HG03442 (cell line): ENCODE results near the gene NRN1L.
"Not testable (repeated sequence)": the region's sequence is repeated elsewhere in the genome, so short reads cannot be mapped to it uniquely, and the experiment has no call there.

ENCODE experiments used
- ATAC-seq: cut with Tn5 transposase; IDR thresholded peaks from one replicate; pipeline ENCODE4 v1.9.1; 2021; ENCODE audit warnings: mild to moderate bottlenecking, moderate library complexity; ENCODE audit not compliant: unreplicated experiment

NRN1L gene

DNA sequence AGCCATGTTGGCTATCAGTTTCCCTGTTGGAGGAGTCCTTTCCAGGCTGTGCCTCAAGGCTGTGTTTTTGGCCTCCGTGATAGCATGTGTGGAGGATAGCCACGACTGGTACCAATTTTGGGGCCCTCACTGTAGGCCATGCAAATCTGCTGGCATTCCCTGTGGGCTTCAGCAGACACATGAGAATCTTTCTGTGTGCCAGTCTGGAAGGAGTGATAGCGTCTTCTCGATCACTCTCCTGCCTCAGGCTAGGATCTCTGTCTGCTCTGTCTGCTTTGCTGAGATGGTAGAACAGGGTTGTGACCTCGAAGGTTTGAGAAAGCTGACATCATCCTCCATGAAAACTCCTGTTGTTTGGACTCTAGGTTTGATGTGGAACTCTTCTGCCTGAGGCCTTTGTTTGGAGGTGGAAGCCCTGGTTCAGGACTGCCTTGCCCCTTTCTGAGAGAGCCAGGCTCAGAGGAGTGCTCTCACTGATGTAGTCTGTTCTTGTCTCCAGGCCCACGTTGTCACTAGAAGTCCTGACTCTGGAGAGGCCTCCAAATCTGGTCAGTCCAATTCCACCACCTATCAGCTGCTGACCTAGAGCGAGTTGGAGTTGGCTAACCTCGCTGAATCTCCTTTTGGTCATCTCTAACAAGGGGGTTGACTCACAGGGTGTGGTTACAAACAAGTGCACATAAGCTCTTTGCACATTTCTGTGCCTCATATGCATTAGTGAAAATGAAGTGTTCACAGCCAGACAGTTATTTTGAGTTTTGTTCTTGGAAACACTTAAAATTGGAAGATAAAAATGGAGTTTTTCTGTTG is 23.9 kb upstream of the NRN1L start:
- ATAC-seq: no peak

DNA sequence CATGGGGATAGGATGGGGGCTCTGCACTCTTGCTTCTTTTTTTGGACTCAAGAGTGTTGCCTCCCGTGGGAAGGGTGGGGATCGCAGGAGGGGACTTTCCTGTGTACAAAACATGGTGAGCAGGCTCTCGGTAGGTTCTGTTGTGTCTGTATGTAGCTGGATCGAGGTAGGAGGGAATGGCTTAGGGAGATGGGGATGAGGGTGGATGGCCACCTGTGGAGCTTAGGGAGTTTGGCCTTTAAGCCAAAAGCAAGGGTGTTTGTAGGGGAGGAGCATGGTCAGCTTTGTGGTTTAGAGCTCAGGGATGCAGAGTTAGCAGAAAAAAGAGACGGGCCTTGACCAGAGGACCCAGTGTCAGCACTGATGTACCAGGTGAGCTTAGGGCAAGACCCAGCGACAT is 22.8 kb upstream of the NRN1L start:
- no peak for ATAC-seq

DNA sequence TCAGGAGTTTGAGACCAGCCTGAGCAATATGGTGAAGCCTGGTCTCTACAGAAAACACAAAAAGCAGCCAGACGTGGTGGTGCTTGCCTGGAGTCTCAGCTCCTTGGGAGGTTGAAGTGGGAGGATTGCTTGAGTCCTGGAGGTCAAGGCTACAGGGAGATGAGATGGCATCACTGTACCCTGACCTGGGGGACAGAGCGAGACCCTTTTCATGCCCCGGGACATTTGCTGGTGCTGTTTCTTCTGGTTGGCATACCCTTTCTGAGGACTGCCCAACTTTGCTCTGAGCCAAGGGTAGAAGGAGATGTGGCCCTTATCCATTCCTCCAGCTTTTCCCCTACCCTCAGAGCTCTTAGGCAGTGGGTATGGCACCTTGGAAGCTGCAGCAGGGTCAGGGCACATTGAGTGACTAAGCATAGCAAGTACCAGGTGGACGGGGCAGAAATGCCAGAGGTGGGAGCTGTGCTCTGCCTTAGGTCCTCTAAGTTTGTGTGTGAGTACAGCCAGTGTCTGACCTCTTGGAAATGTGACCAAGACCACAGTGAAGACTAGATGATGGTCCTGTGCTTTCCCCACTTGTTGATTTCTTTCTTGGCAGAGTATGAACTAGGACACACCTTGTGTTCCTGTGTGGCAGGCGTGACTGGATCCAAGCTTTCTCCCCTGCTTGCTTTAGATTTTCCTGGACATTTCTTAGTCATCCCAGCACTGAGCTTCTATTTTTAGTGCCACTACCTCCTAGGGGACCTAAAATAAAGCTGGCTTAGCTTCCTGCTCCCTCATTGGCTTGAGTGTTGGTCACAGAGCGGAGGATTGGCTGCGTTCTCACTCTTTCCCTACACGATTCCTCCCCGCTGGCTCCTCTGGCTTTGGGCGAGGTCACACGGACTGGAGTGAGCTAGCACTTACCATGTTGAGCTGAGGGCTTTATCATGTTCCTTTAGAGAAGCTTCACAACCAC is 21.8 kb upstream of the NRN1L start:
- no peak for ATAC-seq

DNA sequence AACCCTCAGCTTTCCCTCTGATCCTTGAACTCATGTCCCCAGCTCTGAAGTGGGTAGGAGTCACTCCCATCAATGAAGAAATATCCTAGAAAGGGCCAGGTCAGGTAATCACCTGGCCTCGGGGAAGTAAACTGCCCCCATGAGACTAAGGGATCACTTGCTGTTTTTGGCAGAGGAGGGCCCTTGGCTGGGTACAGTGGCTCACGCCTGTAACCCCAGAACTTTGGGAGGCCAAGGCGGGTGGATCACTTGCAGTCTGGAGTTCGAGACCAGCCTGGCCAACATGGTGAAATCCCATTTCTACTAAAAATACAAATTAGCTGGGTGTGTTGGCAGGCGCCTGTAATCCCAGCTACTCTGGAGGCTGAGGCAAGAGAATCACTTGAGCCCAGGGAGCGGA is 20.6 kb upstream of the NRN1L start:
- ATAC-seq: not testable (repeated sequence)

DNA sequence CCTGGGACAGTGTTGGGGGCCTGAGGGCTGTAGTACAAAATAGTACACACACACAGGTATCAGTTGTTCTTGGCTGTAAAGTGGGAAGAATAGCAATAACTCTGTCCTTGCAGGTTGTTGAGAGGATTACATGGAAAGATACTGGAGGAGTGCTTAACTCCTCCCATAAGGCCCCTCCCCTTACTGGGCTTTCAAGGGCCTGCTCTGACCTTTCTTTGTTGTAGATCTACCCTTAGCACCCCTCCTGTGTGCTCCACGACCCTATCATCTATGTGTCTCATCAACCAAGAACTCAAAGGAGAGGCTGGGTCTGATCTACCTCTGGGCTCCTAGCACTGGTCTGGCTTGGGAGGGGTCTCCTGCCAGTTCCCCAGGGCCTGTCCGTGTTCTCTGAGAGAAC is 20.1 kb upstream of the NRN1L start:
- no peak for ATAC-seq

DNA sequence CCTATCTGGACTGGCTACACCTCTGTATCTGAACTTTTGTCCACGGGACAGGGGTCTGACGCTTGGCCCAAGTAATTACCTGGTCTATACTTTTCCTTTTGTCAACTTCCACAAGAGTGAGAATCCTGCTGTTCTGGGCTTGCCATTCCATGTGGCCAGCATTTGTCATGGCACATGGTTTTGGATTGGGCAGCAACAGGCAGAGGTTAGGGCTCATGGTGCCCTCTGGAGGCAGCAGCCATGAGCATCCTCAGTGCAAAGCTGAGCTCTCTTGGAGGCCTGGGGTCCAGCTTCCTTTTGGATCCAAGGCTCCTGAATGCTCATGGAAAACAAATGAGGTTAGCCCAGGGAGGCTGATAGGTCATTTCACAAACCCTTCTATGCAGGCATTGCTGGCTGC is 19.4 kb upstream of the NRN1L start:
- no peak for ATAC-seq

DNA sequence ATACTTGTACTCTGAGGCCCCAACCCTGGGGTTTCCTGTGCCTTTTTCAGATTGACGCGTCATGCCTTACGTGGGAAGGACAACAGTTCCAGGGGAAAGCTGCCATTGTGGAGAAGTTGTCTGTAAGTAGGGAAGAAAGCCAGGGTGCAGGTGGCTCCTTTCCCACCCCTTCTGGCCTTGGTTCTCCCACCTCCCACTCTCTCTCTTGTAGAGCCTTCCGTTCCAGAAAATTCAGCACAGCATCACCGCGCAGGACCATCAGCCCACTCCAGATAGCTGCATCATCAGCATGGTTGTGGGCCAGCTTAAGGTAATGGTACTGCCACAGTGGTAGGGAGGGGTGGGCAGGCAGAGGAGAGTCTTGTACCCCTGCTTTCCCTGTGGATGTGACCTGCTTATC is 16.4 kb upstream of the NRN1L start:
- no peak for ATAC-seq

DNA sequence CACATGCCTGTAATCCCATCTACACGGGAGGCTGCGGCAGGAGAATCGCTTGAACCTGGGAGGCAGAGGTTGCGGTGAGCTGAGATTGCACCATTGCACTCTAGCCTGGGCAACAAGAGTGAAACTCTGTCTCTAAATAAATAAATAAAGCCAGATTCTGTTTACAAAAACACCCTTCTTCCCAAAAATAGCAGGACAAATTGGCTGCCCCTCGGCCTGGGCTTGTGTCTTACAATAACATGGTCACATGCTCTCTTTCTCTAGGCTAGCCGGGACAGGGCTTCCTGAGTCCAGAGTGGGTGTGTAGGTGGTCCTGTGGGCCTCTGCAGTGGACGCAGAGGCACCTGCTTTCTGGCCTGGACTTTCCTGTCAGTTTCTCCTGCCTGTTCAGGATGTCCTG is 15.0 kb upstream of the NRN1L start:
- ATAC-seq: no peak

DNA sequence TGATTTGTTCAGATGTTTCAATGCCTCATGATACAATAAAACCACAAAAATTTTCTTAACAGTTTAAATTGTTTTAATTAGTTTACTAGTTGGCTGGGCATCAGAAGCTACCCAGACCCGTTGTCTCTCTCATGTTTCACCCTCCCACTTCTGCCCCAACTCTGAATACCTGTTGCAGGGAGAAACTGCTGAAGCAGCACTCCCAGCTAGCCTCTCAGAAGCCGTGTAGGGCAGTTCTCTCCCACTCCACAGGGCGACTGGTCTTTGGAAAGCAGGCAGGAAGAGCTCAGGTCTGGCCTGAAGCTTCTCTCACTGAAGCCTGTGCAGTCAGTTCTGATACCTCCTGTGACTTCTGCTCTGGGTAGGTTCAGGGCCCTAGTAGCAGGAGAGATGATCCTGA is 13.4 kb upstream of the NRN1L start:
- no peak for ATAC-seq

DNA sequence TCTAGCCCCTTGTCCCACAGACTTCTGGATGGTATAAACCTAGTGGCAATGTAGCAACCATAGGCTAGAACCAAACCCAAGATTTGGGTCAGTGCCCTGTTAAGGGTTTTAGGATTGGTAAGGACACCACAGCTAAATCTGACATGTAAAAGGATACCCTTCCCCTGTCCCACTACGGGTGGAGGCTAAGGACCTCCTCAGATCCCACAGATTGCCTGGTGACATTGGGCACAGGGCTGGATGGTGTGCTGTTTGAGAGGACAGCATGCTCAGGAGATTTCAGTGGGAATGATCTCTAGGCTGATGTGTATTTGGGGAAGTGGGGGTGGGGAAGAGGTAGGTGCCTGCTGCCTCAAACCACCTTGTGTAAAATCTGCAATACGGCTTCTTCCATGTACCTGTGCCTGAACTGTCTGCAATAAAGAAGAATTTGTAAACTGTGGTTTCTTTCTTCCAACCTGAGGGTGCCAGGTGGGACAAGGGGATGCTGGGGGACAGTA is 12.5 kb upstream of the NRN1L start:
- ATAC-seq: no peak

DNA sequence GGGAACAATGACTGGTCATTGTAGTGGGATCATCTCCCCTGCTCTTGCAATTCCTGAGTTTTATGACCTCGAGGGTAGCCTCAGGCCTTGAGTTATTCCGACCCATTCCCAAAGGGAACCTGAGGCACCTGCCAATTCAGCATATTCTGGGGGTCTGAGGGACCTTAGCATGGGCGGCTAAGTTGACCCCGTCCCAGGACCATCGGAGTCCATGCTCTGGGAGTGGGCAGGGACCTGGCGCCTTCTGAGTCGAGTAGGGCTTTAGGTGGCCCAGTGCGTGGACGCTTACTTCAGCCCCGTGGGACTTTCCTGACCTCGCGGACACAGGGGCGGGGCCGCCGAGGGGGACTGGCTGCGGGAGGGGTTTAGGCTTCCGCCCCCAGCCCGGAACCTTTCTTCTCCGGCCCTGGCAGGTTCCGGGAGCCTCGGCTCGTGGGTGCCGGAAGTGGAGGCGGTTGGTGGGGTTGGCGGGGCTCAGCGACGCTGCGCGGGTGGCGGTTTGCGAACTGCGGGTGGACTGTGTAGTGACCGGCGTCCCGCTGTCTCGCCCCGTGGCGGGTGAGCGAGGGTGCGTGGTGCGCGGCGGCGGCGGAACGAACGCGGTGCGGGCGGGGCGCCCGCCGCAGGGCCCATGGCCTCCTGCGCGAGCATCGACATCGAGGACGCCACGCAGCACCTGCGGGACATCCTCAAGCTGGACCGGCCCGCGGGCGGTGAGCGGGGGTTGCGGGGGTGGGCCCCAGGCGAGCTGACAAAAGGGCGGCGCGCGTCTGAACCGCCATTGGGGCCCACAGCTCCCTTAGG is 11.9 kb upstream of the NRN1L start, which contains the start of gene EDC4:
TSS of gene EDC4 (plus strand) at position 422 of the 804 bp plus-strand sequence. CDS start at position 632, 210 bp downstream.
- ATAC-seq: peak; percentile 74

DNA sequence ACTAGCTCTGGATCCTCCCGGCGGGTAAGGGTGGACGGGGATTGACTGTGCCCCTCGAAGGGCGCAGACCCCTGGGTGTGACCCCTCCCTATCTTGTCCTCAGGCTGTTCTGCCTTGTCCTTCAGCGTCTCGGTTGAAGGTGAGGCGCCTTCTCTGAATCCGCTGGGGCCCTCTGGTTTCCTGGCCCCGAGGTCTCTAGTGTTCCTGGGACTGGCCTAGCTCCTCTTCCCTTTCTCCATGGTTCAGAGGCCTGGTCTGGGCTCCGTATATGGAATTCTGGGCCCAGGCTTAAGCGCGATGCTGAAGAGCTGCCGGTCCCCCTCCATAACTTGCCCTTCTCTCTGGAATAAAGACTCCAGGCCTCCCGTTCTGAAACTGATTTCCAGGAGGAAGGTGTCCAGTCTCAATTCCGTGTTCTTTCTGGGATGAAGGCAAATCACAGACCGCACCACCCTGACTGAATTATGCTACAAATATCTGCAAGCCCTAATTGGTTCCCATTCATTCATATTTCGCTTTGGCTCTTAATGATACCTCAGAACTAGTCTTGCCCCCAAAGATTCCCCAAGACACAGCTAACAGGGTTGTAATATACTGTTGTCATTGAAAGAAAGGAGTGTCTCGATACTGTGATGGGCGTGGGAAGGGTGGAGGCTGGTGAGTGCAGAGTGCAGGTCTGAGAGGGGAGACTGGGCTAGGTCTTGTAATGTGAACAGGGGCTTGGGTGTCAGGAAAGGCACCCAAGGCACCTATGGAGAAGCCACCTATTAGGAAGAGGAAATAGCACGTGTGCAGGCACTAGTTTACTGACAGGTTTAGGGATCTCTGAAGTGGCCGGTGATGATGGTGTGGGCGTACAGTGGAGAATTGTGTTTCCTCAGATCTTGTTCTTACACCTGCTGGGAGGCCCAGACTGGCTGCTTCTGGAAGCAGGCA is 11.0 kb upstream of the NRN1L start:
- ATAC-seq: peak; percentile 10

DNA sequence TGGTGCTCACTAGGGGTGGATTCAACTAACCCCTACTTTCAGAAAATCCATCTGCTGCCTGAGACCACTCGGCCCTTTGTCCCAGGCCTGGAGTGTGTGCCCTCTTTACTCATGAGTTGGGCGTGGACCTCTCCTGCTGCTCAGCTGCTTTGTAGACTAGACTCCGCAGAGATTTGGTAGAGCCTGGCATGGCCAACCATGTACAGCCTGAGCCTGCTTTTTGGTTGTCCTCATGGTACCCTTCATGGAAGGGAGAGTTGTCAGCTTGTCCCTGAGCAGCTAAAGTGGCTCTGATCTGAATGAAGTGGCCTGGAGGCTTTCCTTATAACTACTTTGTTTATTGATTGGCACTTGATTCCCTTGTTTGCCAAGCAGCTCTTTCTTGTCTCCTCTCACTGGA is 10.3 kb upstream of the NRN1L start:
- ATAC-seq: no peak

DNA sequence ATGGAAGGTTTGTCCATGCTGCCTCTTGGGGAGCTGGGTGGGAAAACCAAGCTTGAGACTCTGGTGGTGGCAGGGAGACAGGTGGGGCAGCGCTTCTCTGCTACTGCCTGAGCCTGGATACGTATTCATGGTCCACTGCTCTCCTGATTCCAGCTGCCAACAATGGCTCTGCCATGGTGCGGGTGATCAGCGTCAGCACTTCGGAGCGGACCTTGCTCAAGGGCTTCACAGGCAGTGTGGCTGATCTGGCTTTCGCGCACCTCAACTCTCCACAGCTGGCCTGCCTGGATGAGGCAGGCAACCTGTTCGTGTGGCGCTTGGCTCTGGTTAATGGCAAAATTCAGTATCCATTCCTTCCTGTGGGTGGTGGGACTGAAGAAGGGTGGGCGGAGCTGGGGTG is 7.6 kb upstream of the NRN1L start:
- no peak for ATAC-seq

DNA sequence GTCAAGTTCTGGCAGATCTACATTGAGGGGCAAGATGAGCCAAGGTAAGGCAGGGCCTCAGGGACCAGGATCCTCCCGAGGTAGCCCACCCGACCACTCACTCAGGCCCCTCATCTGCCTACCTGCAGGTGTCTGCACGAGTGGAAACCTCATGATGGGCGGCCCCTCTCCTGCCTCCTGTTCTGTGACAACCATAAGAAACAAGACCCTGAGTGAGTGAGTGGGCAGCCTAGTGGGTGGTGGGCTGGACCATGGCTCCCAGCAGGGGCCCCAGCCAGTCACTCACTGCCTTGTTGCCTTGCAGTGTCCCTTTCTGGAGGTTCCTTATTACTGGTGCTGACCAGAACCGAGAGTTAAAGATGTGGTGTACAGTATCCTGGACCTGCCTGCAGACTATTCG is 6.5 kb upstream of the NRN1L start:
- no peak for ATAC-seq

DNA sequence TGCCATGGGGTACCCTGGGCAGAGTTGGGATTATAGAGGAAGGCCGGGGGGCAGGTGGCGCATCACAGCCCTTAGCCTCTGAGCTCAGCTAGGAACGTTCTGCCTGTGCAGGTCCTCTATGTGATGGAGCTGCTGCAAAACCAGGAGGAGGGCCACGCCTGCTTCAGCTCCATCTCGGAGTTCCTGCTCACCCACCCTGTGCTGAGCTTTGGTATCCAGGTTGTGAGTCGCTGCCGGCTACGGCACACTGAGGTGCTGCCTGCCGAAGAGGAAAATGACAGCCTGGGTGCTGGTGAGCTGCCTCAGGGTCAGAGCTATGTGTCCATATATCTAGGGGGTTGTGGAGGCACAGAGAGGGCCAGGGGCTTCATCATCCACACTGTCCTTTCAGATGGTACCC is 5.8 kb upstream of the NRN1L start:
- no peak for ATAC-seq

DNA sequence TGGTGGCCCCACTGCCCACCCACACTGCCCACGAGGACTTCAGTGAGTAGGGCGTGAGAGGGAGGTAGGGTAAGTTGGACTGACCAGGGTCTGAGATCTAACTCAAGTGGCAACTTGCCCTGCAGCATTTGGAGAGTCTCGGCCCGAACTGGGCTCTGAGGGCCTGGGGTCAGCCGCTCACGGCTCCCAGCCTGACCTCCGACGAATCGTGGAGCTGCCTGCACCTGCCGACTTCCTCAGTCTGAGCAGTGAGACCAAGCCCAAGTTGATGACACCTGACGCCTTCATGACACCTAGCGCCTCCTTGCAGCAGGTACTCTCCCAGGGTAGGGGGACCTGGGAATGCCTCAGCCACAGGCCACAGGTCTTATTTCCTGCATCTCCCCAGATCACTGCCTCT is 5.2 kb upstream of the NRN1L start:
- no peak for ATAC-seq

DNA sequence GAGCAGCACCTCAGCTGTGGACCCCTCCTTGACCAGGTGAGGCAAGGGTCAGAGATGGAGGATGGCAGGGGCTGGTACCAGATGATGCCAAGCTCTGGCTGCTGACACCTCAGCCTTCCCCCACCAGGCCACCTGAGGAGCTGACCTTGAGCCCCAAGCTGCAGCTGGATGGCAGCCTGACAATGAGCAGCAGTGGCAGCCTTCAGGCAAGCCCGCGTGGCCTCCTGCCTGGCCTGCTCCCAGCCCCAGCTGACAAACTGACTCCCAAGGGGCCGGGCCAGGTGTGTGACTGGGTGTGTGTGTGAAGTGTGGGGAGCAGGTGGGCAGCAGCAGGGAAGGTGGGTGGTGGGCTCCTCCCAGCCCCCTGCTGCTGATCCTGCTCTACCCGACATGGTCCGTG is 4.7 kb upstream of the NRN1L start:
- ATAC-seq: no peak

DNA sequence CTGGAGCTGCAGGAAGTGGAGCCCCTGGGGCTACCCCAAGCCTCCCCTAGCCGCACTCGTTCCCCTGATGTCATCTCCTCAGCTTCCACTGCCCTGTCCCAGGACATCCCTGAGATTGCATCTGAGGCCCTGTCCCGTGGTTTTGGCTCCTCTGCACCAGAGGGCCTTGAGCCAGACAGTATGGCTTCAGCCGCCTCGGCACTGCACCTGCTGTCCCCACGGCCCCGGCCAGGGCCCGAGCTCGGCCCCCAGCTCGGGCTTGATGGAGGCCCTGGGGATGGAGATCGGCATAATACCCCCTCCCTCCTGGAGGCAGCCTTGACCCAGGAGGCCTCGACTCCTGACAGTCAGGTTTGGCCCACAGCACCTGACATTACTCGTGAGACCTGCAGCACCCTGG is 4.1 kb upstream of the NRN1L start:
- no peak for ATAC-seq

DNA sequence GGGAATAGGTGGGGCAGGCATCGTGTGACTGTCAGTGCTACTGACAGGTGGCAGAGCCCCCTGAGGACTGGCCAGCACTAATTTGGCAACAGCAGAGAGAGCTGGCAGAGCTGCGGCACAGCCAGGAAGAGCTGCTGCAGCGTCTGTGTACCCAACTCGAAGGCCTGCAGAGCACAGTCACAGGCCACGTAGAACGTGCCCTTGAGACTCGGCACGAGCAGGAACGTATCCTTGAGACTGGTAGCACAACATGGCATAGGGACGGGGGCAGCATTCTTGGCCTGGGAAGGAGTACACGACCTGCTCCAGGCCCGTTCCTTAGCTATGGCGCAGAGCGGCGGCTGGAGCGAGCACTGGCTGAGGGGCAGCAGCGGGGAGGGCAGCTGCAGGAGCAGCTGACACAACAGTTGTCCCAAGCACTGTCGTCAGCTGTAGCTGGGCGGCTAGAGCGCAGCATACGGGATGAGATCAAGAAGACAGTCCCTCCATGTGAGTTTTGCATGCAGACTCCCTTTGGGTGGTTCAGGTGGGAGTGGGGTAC is 3.0 kb upstream of the NRN1L start:
- no peak for ATAC-seq
